Esophagus squamous epithelium (tissue), 5 donors: ENCODE measurements around the gene PTDSS2. TPM values are rescaled to one million over a fixed set of nuclear protein-coding genes. Genes with fewer than 3 reads are reported as not detected.
"Not testable (repeated sequence)": the region's sequence is repeated elsewhere in the genome, so short reads cannot be mapped to it uniquely, and the experiment has no call there.

Experiments used
- DNase-seq: peaks from one replicate; lab custom pipeline; 2025; lab: John Stamatoyannopoulos, UW
- H3K27ac ChIP-seq, 4 donors: fragments of 200-600 bp; sonication (generic); one replicate each; pipeline ENCODE4 v1.5.1; 2016 to 2019; ENCODE audit warnings: mild to moderate bottlenecking in 1 of 4
- H3K27me3 ChIP-seq, 4 donors: fragments of 200-600 bp; sonication (generic); 1 replicate in 3 of 4; 2 replicates in 1 of 4; pipeline versions ENCODE4 v1.5.1 to v1.6.0; 2017 to 2021; ENCODE audit warnings: antibody characterized with exemption in 1 of 4
- H3K36me3 ChIP-seq, 3 donors: fragments of 200-600 bp; sonication (generic); one replicate each; pipeline ENCODE4 v1.5.1; 2016 to 2019
- H3K4me1 ChIP-seq, 3 donors: fragments of 200-600 bp; sonication (generic); one replicate each; pipeline ENCODE4 v1.5.1; 2017 to 2019
- H3K4me3 ChIP-seq, 4 donors: fragments of 200-600 bp; sonication (generic); 1 replicate in 3 of 4; 2 replicates in 1 of 4; pipeline ENCODE4 v1.5.1; 2016 to 2019; ENCODE audit warnings: mild to moderate bottlenecking in 2 of 4, moderate library complexity in 1 of 4
- H3K9me3 ChIP-seq, 3 donors: fragments of 200-600 bp; sonication (generic); one replicate each; pipeline ENCODE4 v1.5.1; 2016 to 2019
- CTCF ChIP-seq, 6 experiments: fragments of 450-650 bp in 4 of 6; fragments of 200-600 bp in 2 of 6; sonication (generic) in 2 of 6; IDR thresholded peaks; one replicate each; pipeline ENCODE4 v1.5.1; 2016 to 2019; ENCODE audit warnings: antibody characterized with exemption in 6 of 6, mild to moderate bottlenecking in 4 of 6, moderate library complexity in 4 of 6
- POLR2A ChIP-seq, 4 donors: fragments of 450-650 bp; IDR thresholded peaks; one replicate each; pipeline ENCODE4 v1.6.1; 2017; ENCODE audit warnings: antibody characterized with exemption in 4 of 4, mild to moderate bottlenecking in 4 of 4, moderate library complexity in 3 of 4
- WGBS, 2 donors: methylation state at CpG; one replicate each; pipeline ENCODE4 v1.1.5; 2018; 5-methylcytosine and 5-hydroxymethylcytosine counted together
- intact Hi-C: fragments of 100-400 bp; cut with DNase I; formaldehyde crosslinking; loops from one replicate; pipeline ENCODE4 v1.15.0; 2022
- total RNA-seq, 4 donors: library from RNA; depleted of rRNA; stranded (reverse); fragments of >200 nt; gene quantifications; one replicate each; pipeline ENCODE4 v1.1.0, GENCODE V29; 2016
- donor health status: DM: yes; HTN: yes; CAD: no.

Gene PTDSS2
- total RNA-seq, 4 donors from 2014 or later: 15.8 to 34.3 (median 22.8) TPM

- Histone ChIP-seq H3K36me3 (no peaks in the 10 kb centered on the region), H3K27me3 (peaks cover 0 to 27% (median 0%) of the 10 kb centered on the region in 4 donors), H3K27ac (no peak overlapping the region), H3K4me3 (no peak overlapping the region), H3K9me3 (no peaks in the 10 kb centered on the region), H3K4me1 (peaks cover 0 to 6% (median 0%) of the 10 kb centered on the region in 3 donors)
- DNase-seq: no peak
- TF ChIP-seq POLR2A (IDR thresholded peaks at IDR 0.05) (no peak), CTCF (IDR thresholded peaks at IDR 0.05) (no peak)
- intact Hi-C loops: no loop called here
- whole genome bisulfite sequencing, 2 donors: 92% methylated on average over 4 of the region's 4 CpGs
Measured at GRCh38 chr11:424232-424631, 25.8 kb upstream of the PTDSS2 start.

- not testable (repeated sequence) for H3K4me1 ChIP-seq
Measured at GRCh38 chr11:424766-425165, 25.3 kb upstream of the PTDSS2 start.

GRCh38 chr11:425301-425700, 24.8 kb upstream of the PTDSS2 start:
- no peak overlapping the region for H3K4me3 ChIP-seq
- no peak overlapping the region for H3K27ac ChIP-seq
- intact Hi-C loops: no loop called here
- H3K27me3 ChIP-seq: peaks cover 0 to 16% (median 0%) of the 10 kb centered on the region in 4 donors
- peaks cover 0 to 6% (median 0%) of the 10 kb centered on the region in 3 donors for H3K4me1 ChIP-seq
- DNase-seq: no peak
- no peaks in the 10 kb centered on the region for H3K36me3 ChIP-seq
- 75 to 76% methylated on average over 4 of the region's 4 CpGs for WGBS, 2 donors
- H3K9me3 ChIP-seq: no peaks in the 10 kb centered on the region
- no peak for TF ChIP-seq POLR2A (IDR thresholded peaks at IDR 0.05)
- no peak for TF ChIP-seq CTCF (IDR thresholded peaks at IDR 0.05)

More at GRCh38 chr11:424766-425165, 25.3 kb upstream of the PTDSS2 start:
- H3K27ac ChIP-seq, H3K4me3 ChIP-seq, DNase-seq, intact Hi-C loops, H3K9me3 ChIP-seq, H3K36me3 ChIP-seq: not testable (repeated sequence)
- WGBS, 2 donors: 53 to 68% methylated on average over 30 of the region's 45 CpGs
- H3K27me3 ChIP-seq: peaks cover 0 to 21% (median 0%) of the 10 kb centered on the region in 4 donors

GRCh38 chr11:426851-427250, 23.2 kb upstream of the PTDSS2 start:
- Histone ChIP-seq H3K27me3 (peaks cover 0 to 14% (median 0%) of the 10 kb centered on the region in 4 donors), H3K27ac (no peak overlapping the region), H3K9me3 (no peaks in the 10 kb centered on the region), H3K4me1 (no peaks in the 10 kb centered on the region), H3K36me3 (peaks cover 0 to 4% (median 0%) of the 10 kb centered on the region in 3 donors), H3K4me3 (no peak overlapping the region)
- 100% methylated on average over 1 of the region's 8 CpGs; no CpG with 5 or more reads in 1 of the 2 donors for WGBS, 2 donors
- intact Hi-C loops: no loop called here
- no peak for TF ChIP-seq POLR2A (IDR thresholded peaks at IDR 0.05)
- no peak for DNase-seq

GRCh38 chr11:428295-428694, 21.8 kb upstream of the PTDSS2 start:
- intact Hi-C loops: no loop called here
- Histone ChIP-seq H3K27me3 (peaks cover 0 to 8% (median 0%) of the 10 kb centered on the region in 4 donors), H3K4me1 (no peaks in the 10 kb centered on the region), H3K27ac (no peak overlapping the region), H3K9me3 (no peaks in the 10 kb centered on the region), H3K4me3 (no peak overlapping the region), H3K36me3 (peaks cover 0 to 17% (median 0%) of the 10 kb centered on the region in 3 donors)
- WGBS, 2 donors: 90 to 98% methylated on average over 8 to 11 of the region's 24 CpGs
- TF ChIP-seq POLR2A (IDR thresholded peaks at IDR 0.05): no peak
- no peak for TF ChIP-seq CTCF (IDR thresholded peaks at IDR 0.05)
- DNase-seq: no peak

- TF ChIP-seq CTCF (IDR thresholded peaks at IDR 0.05) (no peak), POLR2A (IDR thresholded peaks at IDR 0.05) (no peak)
Measured at GRCh38 chr11:429391-429790, 20.7 kb upstream of the PTDSS2 start.

More at GRCh38 chr11:429391-429790, 20.7 kb upstream of the PTDSS2 start:
- no peaks in the 10 kb centered on the region for H3K9me3 ChIP-seq
- intact Hi-C loops: no loop called here
- peaks cover 0 to 25% (median 0%) of the 10 kb centered on the region in 3 donors for H3K36me3 ChIP-seq
- no peak for DNase-seq
- H3K27me3 ChIP-seq: no peaks in the 10 kb centered on the region
- H3K27ac ChIP-seq: no peak overlapping the region
- WGBS, 2 donors: 72 to 89% methylated on average over 4 to 22 of the region's 27 CpGs
- H3K4me3 ChIP-seq: no peak overlapping the region
- H3K4me1 ChIP-seq: no peaks in the 10 kb centered on the region
